H9 (cell line): ENCODE data around the gene ZNF358. TPM values are rescaled to one million over a fixed set of nuclear protein-coding genes. Genes with fewer than 3 reads are reported as not detected.

Source experiments
- DNase-seq: peaks from one replicate; pipeline ENCODE4 v3.0.0-alpha.2; 2017
- H2AFZ ChIP-seq: one replicate; pipeline ENCODE4 v1.6.1; 2013; ENCODE audit warnings: mild to moderate bottlenecking, low read length, control low read depth, moderate library complexity
- H2AK5ac ChIP-seq: 2 replicates; pipeline ENCODE4 v1.6.1; 2013; ENCODE audit warnings: low read length, control low read depth, mixed read lengths; ENCODE audit not compliant: insufficient read length
- H2BK120ac ChIP-seq: one replicate; pipeline ENCODE4 v1.6.1; 2013; ENCODE audit warnings: low read depth, mild to moderate bottlenecking, low read length, control low read depth, inconsistent platforms; ENCODE audit not compliant: poor library complexity, severe bottlenecking
- H2BK12ac ChIP-seq: 2 replicates; pipeline ENCODE4 v1.6.1; 2013; ENCODE audit warnings: low read length, control low read depth, mixed read lengths, low read depth; ENCODE audit not compliant: insufficient read length
- H2BK15ac ChIP-seq: 2 replicates; pipeline ENCODE4 v1.6.1; 2013; ENCODE audit warnings: low read depth, low read length, control low read depth
- H2BK20ac ChIP-seq: one replicate; pipeline ENCODE4 v1.6.1; 2013; ENCODE audit warnings: low read depth, mild to moderate bottlenecking, low read length, control low read depth, inconsistent platforms; ENCODE audit not compliant: poor library complexity, severe bottlenecking
- H2BK5ac ChIP-seq: 2 replicates; pipeline ENCODE4 v1.6.1; 2013; ENCODE audit warnings: low read length, control low read depth, mixed read lengths; ENCODE audit not compliant: insufficient read length
- H3K14ac ChIP-seq: 2 replicates; pipeline ENCODE4 v1.6.1; 2013; ENCODE audit warnings: low read length, control low read depth; ENCODE audit not compliant: insufficient read depth
- H3K18ac ChIP-seq: 2 replicates; pipeline ENCODE4 v1.6.1; 2013; ENCODE audit warnings: low read depth, mild to moderate bottlenecking, mixed read lengths, low read length, control low read depth; ENCODE audit not compliant: insufficient read length
- H3K23ac ChIP-seq: 2 replicates; pipeline ENCODE4 v1.6.1; 2013; ENCODE audit warnings: low read length, control low read depth, mixed read lengths, low read depth; ENCODE audit not compliant: insufficient read length
- H3K23me2 ChIP-seq: 2 replicates; pipeline ENCODE4 v1.6.1; 2013; ENCODE audit warnings: low read depth, mild to moderate bottlenecking, mixed read lengths, low read length, control low read depth; ENCODE audit not compliant: insufficient read length, poor library complexity, severe bottlenecking
- H3K27ac ChIP-seq: 2 replicates; pipeline ENCODE4 v1.5.1; 2013; ENCODE audit warnings: low read length, control low read depth, mixed read lengths, low read depth; ENCODE audit not compliant: insufficient read length
- H3K27me3 ChIP-seq: 2 replicates; pipeline ENCODE4 v1.6.1; 2013; ENCODE audit warnings: low read length, control low read depth, inconsistent platforms; ENCODE audit not compliant: insufficient read depth
- H3K4ac ChIP-seq: 2 replicates; pipeline ENCODE4 v1.6.1; 2013; ENCODE audit warnings: low read depth, mild to moderate bottlenecking, control low read depth, inconsistent platforms, low read length, moderate library complexity
- H3K4me1 ChIP-seq: 2 replicates; pipeline ENCODE4 v1.6.1; 2013; ENCODE audit warnings: low read length, control low read depth, inconsistent platforms; ENCODE audit not compliant: insufficient read depth
- H3K4me2 ChIP-seq: 2 replicates; pipeline ENCODE4 v1.6.1; 2013; ENCODE audit warnings: low read length, control low read depth, mixed read lengths; ENCODE audit not compliant: insufficient read length, insufficient read depth
- H3K56ac ChIP-seq: 2 replicates; pipeline ENCODE4 v1.6.1; 2013; ENCODE audit warnings: low read depth, mild to moderate bottlenecking, mixed read lengths, low read length, control low read depth; ENCODE audit not compliant: insufficient read length
- H3K79me1 ChIP-seq: 2 replicates; pipeline ENCODE4 v1.6.1; 2013; ENCODE audit warnings: low read depth, mild to moderate bottlenecking, moderate library complexity, low read length, control low read depth, inconsistent platforms; ENCODE audit not compliant: insufficient read depth, poor library complexity, severe bottlenecking
- H3K79me2 ChIP-seq: 2 replicates; pipeline ENCODE4 v1.6.1; 2013; ENCODE audit warnings: low read length, control low read depth, inconsistent platforms; ENCODE audit not compliant: insufficient read depth
- H3K9ac ChIP-seq: 2 replicates; pipeline ENCODE4 v1.6.1; 2013; ENCODE audit warnings: low read length, control low read depth, mixed read lengths; ENCODE audit not compliant: insufficient read length; ENCODE audit errors: extremely low read depth
- H3K9me3 ChIP-seq: one replicate; pipeline ENCODE4 v1.6.1; 2013; ENCODE audit warnings: low read depth, low read length, inconsistent platforms; ENCODE audit not compliant: control insufficient read depth
- H3T11ph ChIP-seq: one replicate; pipeline ENCODE4 v1.6.1; 2013; ENCODE audit warnings: mild to moderate bottlenecking, low read length, control low read depth, inconsistent platforms
- H4K20me1 ChIP-seq: one replicate; pipeline ENCODE4 v1.6.1; 2013; ENCODE audit not compliant: control insufficient read depth, insufficient read length, insufficient read depth
- H4K5ac ChIP-seq: 2 replicates; pipeline ENCODE4 v1.6.1; 2013; ENCODE audit warnings: low read depth, mild to moderate bottlenecking, mixed read lengths, low read length, control low read depth; ENCODE audit not compliant: insufficient read length
- H4K8ac ChIP-seq: replicated peaks from 2 replicates; pipeline ENCODE4 v1.6.1; 2013; ENCODE audit warnings: low read length, control low read depth, mixed read lengths, low read depth; ENCODE audit not compliant: insufficient read length
- H4K91ac ChIP-seq: 2 replicates; pipeline ENCODE4 v1.6.1; 2013; ENCODE audit warnings: low read depth, mild to moderate bottlenecking, moderate library complexity, mixed read lengths, low read length, control low read depth; ENCODE audit not compliant: insufficient read length
- H3K27ac Mint-ChIP-seq, 3 experiments: 2 replicates in 2 of 3; 3 replicates in 1 of 3; pipeline ENCODE4 v1.8.0; 2020 to 2021; ENCODE audit warnings: mixed read lengths in 3 of 3, mild to moderate bottlenecking in 1 of 3, moderate library complexity in 1 of 3
- H3K27me3 Mint-ChIP-seq: 2 replicates; pipeline ENCODE4 v1.8.0; 2021; ENCODE audit warnings: low read depth, mild to moderate bottlenecking, moderate library complexity, mixed read lengths
- H3K36me3 Mint-ChIP-seq, 3 experiments: 2 replicates in 2 of 3; 3 replicates in 1 of 3; pipeline ENCODE4 v1.8.0; 2020 to 2021; ENCODE audit warnings: low read depth in 3 of 3, mixed read lengths in 3 of 3; ENCODE audit not compliant: insufficient read depth in 1 of 3
- H3K4me1 Mint-ChIP-seq, 2 experiments: 2 replicates each; pipeline ENCODE4 v1.8.0; 2020; ENCODE audit warnings: mixed read lengths in 2 of 2
- H3K4me3 Mint-ChIP-seq, 2 experiments: 2 replicates in 1 of 2; 3 replicates in 1 of 2; pipeline ENCODE4 v1.8.0; 2020 to 2021; ENCODE audit warnings: mild to moderate bottlenecking in 2 of 2, mixed read lengths in 2 of 2, moderate library complexity in 1 of 2
- H3K9me3 Mint-ChIP-seq, 2 experiments: 2 replicates in 1 of 2; 3 replicates in 1 of 2; pipeline ENCODE4 v1.8.0; 2020; ENCODE audit warnings: mild to moderate bottlenecking in 2 of 2, mixed read lengths in 2 of 2, moderate library complexity in 1 of 2
- WGBS: extraction: QIAGEN DNeasy Blood & Tissue Kit; methylation state at CpG from one replicate; pipeline ENCODE4 v1.1.7; 2013; ENCODE audit warnings: missing lambda C conversion rate, low lambda C conversion rate, mixed read lengths; ENCODE audit not compliant: insufficient read length; ENCODE audit errors: extremely low coverage; 5-methylcytosine and 5-hydroxymethylcytosine counted together
- total RNA-seq: library from RNA; stranded (reverse); gene quantifications from 2 replicates; pipeline ENCODE4 v1.2.1, GENCODE V29; 2021
- TF ChIP-seq, protein P1 (sequence below): fragments of 200-600 bp; sonication (generic); conservative IDR thresholded peaks from 3 replicates; pipeline ENCODE4 v1.8.0; 2021; ENCODE audit warnings: antibody characterized with exemption, mild to moderate bottlenecking

ZNF358 gene
- total RNA-seq, 1 experiment from 2014 or later, result 40.5 TPM

DNA sequence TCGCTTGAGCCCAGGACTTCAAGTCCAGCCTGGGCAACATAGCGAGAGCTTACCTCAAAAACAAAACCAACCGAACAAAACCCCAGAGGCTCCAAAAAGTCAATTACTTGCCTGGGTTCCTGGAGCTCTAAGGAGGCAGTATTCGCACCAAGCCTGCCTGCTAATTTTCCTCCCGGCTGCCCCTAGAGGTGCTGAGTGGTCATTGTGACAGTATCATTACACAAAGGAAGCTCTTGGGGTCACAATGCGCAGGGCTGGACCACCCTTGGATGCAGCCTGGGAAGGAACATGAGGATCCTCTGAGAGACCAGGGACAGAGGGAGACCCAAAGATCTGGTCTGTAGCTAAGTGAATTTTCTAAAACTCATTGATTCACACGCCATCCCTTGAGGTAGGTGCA lies 18.6 kb upstream of the ZNF358 start:
- no peaks in the 10 kb centered on the region for H3K4me1 ChIP-seq
- no peak overlapping the region for H3K18ac ChIP-seq
- no peak overlapping the region for H2BK120ac ChIP-seq
- peaks cover 4% of the 10 kb centered on the region for H3K23me2 ChIP-seq
- Mint-ChIP-seq H3K4me1 (peaks cover 3 to 13% of the 10 kb centered on the region in 2 experiments; a peak in 2 of 4 replicates), H3K4me3 (no peak overlapping the region), H3K9me3 (peaks cover 0 to 3% of the 10 kb centered on the region in 2 experiments; a peak in 1 of 5 replicates), H3K27ac (no peak overlapping the region), H3K27me3 (peaks cover 54% of the 10 kb centered on the region), H3K36me3 (no peaks in the 10 kb centered on the region)
- H2BK12ac ChIP-seq, result no peak overlapping the region
- H3K9ac ChIP-seq, result no peak overlapping the region
- no peak overlapping the region for H3K14ac ChIP-seq
- no CpG with 5 or more reads among the region's 7 CpGs for WGBS
- H2AFZ ChIP-seq, result no peak overlapping the region
- no peak overlapping the region for H2BK5ac ChIP-seq
- H3K4ac ChIP-seq, result no peak overlapping the region
- H2AK5ac ChIP-seq, result no peak overlapping the region
- peaks cover under 1% of the 10 kb centered on the region; the same call in 1 of the 2 replicates for H3K27me3 ChIP-seq
- H4K8ac ChIP-seq, result no peak overlapping the region
- H3T11ph ChIP-seq, result no peak overlapping the region
- no peak overlapping the region for H4K5ac ChIP-seq
- H2BK20ac ChIP-seq, result no peak overlapping the region
- H3K23ac ChIP-seq, result no peak overlapping the region
- no peaks in the 10 kb centered on the region for H4K20me1 ChIP-seq
- H2BK15ac ChIP-seq, result no peak overlapping the region
- DNase-seq, result peak; percentile 60
- H3K79me2 ChIP-seq, result no peaks in the 10 kb centered on the region
- H3K4me2 ChIP-seq, result no peak overlapping the region
- H3K27ac ChIP-seq, result no peak overlapping the region
- TF ChIP-seq, protein P1, sequence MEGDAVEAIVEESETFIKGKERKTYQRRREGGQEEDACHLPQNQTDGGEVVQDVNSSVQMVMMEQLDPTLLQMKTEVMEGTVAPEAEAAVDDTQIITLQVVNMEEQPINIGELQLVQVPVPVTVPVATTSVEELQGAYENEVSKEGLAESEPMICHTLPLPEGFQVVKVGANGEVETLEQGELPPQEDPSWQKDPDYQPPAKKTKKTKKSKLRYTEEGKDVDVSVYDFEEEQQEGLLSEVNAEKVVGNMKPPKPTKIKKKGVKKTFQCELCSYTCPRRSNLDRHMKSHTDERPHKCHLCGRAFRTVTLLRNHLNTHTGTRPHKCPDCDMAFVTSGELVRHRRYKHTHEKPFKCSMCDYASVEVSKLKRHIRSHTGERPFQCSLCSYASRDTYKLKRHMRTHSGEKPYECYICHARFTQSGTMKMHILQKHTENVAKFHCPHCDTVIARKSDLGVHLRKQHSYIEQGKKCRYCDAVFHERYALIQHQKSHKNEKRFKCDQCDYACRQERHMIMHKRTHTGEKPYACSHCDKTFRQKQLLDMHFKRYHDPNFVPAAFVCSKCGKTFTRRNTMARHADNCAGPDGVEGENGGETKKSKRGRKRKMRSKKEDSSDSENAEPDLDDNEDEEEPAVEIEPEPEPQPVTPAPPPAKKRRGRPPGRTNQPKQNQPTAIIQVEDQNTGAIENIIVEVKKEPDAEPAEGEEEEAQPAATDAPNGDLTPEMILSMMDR, result peak; percentile 63
- no peak overlapping the region for H4K91ac ChIP-seq
- H3K56ac ChIP-seq, result no peak overlapping the region
- no peaks in the 10 kb centered on the region for H3K79me1 ChIP-seq
- no peaks in the 10 kb centered on the region for H3K9me3 ChIP-seq
